IMR-90 (cell line): ENCODE measurements around the gene POLR2F. TPM values are rescaled to one million over a fixed set of nuclear protein-coding genes. Genes with fewer than 3 reads are reported as not detected.

Experiments
- ATAC-seq: fragments of 200-7000 bp; cut with Tn5 transposase; 2 replicates; pipeline ENCODE4 v1.9.1; 2020; ENCODE audit warnings: low read depth, mild to moderate bottlenecking, moderate library complexity
- BruUV-seq: library from RNA; stranded (reverse); fragments of 400-500 nt; replicated peaks from 2 replicates; lab custom pipeline; 2021; lab: Mats Ljungman, UMichigan
- CTCF ChIA-PET: fragments of 300-600 bp; formaldehyde crosslinking; extraction: SDS; loops from one replicate; lab custom pipeline; 2021; ENCODE audit warnings: antibody characterized with exemption; lab: Yijun Ruan, JAX
- POLR2A ChIA-PET: fragments of 300-600 bp; sonication (Branson Sonifier 250); formaldehyde crosslinking; loops from one replicate; lab custom pipeline; 2022; ENCODE audit warnings: antibody characterized with exemption; ENCODE audit not compliant: unreplicated experiment; lab: Charles Lee
- DNase-seq: peaks from one replicate; pipeline ENCODE4 v3.0.0; 2013
- H2AFZ ChIP-seq: replicated peaks from 2 replicates; pipeline ENCODE3; 2013; ENCODE audit warnings: low read length, mild to moderate bottlenecking; ENCODE audit not compliant: poor library complexity
- H2AK5ac ChIP-seq: 2 replicates; pipeline ENCODE4 v1.6.1; 2013; ENCODE audit warnings: low read depth, low read length, inconsistent platforms
- H2AK9ac ChIP-seq: replicated peaks from 2 replicates; pipeline ENCODE3; 2013; ENCODE audit warnings: mild to moderate bottlenecking, low read depth, low read length, moderate library complexity; ENCODE audit not compliant: poor library complexity
- H2BK120ac ChIP-seq: 2 replicates; pipeline ENCODE4 v1.6.1; 2013; ENCODE audit warnings: low read depth, low read length, inconsistent platforms
- H2BK15ac ChIP-seq: 3 replicates; pipeline ENCODE4 v1.6.1; 2013; ENCODE audit warnings: low read depth, low read length, inconsistent platforms
- H2BK20ac ChIP-seq: 2 replicates; pipeline ENCODE4 v1.6.1; 2013; ENCODE audit warnings: low read depth, mild to moderate bottlenecking, inconsistent platforms, low read length, moderate library complexity
- H2BK5ac ChIP-seq: 2 replicates; pipeline ENCODE4 v1.6.1; 2013; ENCODE audit warnings: mild to moderate bottlenecking, low read depth, low read length, inconsistent platforms; ENCODE audit not compliant: poor library complexity, severe bottlenecking
- H3K14ac ChIP-seq: replicated peaks from 2 replicates; pipeline ENCODE4 v1.6.1; 2013; ENCODE audit warnings: low read depth, low read length, inconsistent platforms
- H3K18ac ChIP-seq: 2 replicates; pipeline ENCODE4 v1.6.1; 2013; ENCODE audit warnings: low read depth, low read length, control low read depth
- H3K23ac ChIP-seq: 2 replicates; pipeline ENCODE4 v1.6.1; 2013; ENCODE audit warnings: low read depth, low read length, inconsistent platforms
- H3K27ac ChIP-seq: 2 replicates; pipeline ENCODE4 v1.5.1; 2013; ENCODE audit warnings: mild to moderate bottlenecking, control low read depth, low read length; ENCODE audit not compliant: insufficient read depth
- H3K27me3 ChIP-seq: 2 replicates; pipeline ENCODE4 v1.6.1; 2013; ENCODE audit warnings: low read length; ENCODE audit not compliant: control insufficient read depth, insufficient read depth
- H3K36me3 ChIP-seq: 2 replicates; pipeline ENCODE4 v1.6.1; 2013; ENCODE audit warnings: low read length, mixed read lengths; ENCODE audit not compliant: control insufficient read depth, insufficient read depth
- H3K4ac ChIP-seq: 2 replicates; pipeline ENCODE4 v1.6.1; 2013; ENCODE audit warnings: low read depth, low read length, inconsistent platforms
- H3K4me1 ChIP-seq: 2 replicates; pipeline ENCODE4 v1.6.1; 2013; ENCODE audit warnings: low read length, mixed read lengths; ENCODE audit not compliant: control insufficient read depth, insufficient read depth
- H3K4me2 ChIP-seq: 2 replicates; pipeline ENCODE4 v1.6.1; 2013; ENCODE audit warnings: low read depth, mild to moderate bottlenecking, control low read depth, low read length, moderate library complexity
- H3K4me3 ChIP-seq: 2 replicates; pipeline ENCODE4 v1.5.1; 2013; ENCODE audit warnings: low read depth, mild to moderate bottlenecking, control low read depth, low read length, moderate library complexity; ENCODE audit not compliant: insufficient read depth
- H3K56ac ChIP-seq: 2 replicates; pipeline ENCODE4 v1.6.1; 2013; ENCODE audit warnings: low read length, inconsistent platforms; ENCODE audit not compliant: insufficient read depth; ENCODE audit errors: extremely low read depth
- H3K79me1 ChIP-seq, 2 experiments: 2 replicates each; pipeline ENCODE4 v1.6.1; 2013; ENCODE audit warnings: low read length in 2 of 2, inconsistent platforms in 1 of 2, low read depth in 1 of 2
- H3K9ac ChIP-seq: 2 replicates; pipeline ENCODE4 v1.6.1; 2013; ENCODE audit warnings: low read depth, low read length, control low read depth
- H3K9me1 ChIP-seq: 2 replicates; pipeline ENCODE4 v1.6.1; 2013; ENCODE audit warnings: low read length, inconsistent platforms; ENCODE audit not compliant: insufficient read depth
- H3K9me3 ChIP-seq: 2 replicates; pipeline ENCODE4 v1.6.1; 2013; ENCODE audit warnings: low read length; ENCODE audit not compliant: control insufficient read depth, insufficient read depth
- H4K20me1 ChIP-seq: 2 replicates; pipeline ENCODE4 v1.6.1; 2013; ENCODE audit warnings: low read length, inconsistent platforms; ENCODE audit not compliant: insufficient read depth
- H4K5ac ChIP-seq: 2 replicates; pipeline ENCODE4 v1.6.1; 2013; ENCODE audit warnings: mild to moderate bottlenecking, low read depth, low read length, control low read depth
- H4K8ac ChIP-seq, 2 experiments: 2 replicates each; pipeline ENCODE4 v1.6.1; 2013; ENCODE audit warnings: low read depth in 2 of 2, low read length in 2 of 2, control low read depth in 1 of 2, inconsistent platforms in 1 of 2
- H4K91ac ChIP-seq: 2 replicates; pipeline ENCODE4 v1.6.1; 2013; ENCODE audit warnings: low read depth, low read length, inconsistent platforms; ENCODE audit not compliant: insufficient read depth
- CEBPB ChIP-seq: IDR thresholded peaks from 2 replicates; pipeline ENCODE4 v1.6.1; 2012; ENCODE audit warnings: low read depth, low read length, improper control_type of control experiment
- CHD1 ChIP-seq: IDR thresholded peaks from 2 replicates; pipeline ENCODE4 v1.6.1; 2012; ENCODE audit warnings: low read depth, low read length, improper control_type of control experiment
- FOS ChIP-seq: fragments of 150-350 bp; IDR thresholded peaks from 2 replicates; pipeline ENCODE4 v1.6.1; 2016; ENCODE audit warnings: low read depth, low read length
- MAZ ChIP-seq: IDR thresholded peaks from 2 replicates; pipeline ENCODE4 v1.6.1; 2012; ENCODE audit warnings: low read depth, mild to moderate bottlenecking, low read length, improper control_type of control experiment, moderate library complexity, borderline replicate concordance
- MXI1 ChIP-seq: IDR thresholded peaks from 2 replicates; pipeline ENCODE4 v1.6.1; 2012; ENCODE audit warnings: low read depth, mild to moderate bottlenecking, low read length, moderate library complexity, borderline replicate concordance
- NFE2L2 ChIP-seq: fragments of 150-350 bp; IDR thresholded peaks from 2 replicates; pipeline ENCODE4 v1.6.1; 2016; ENCODE audit warnings: low read depth, mild to moderate bottlenecking, low read length
- POLR2A ChIP-seq: IDR thresholded peaks from 2 replicates; pipeline ENCODE4 v1.6.1; 2012; ENCODE audit warnings: mild to moderate bottlenecking, low read depth, low read length
- RAD21 ChIP-seq: IDR thresholded peaks from 2 replicates; pipeline ENCODE4 v1.6.1; 2012; ENCODE audit warnings: low read length, improper control_type of control experiment
- RCOR1 ChIP-seq: IDR thresholded peaks from 2 replicates; pipeline ENCODE4 v1.6.1; 2012; ENCODE audit warnings: mild to moderate bottlenecking, low read length, improper control_type of control experiment; ENCODE audit not compliant: insufficient replicate concordance
- RFX5 ChIP-seq: IDR thresholded peaks from 2 replicates; pipeline ENCODE4 v1.8.0; 2012; ENCODE audit warnings: low read depth, mild to moderate bottlenecking, low read length, moderate library complexity
- SMC3 ChIP-seq: fragments of 150-350 bp; IDR thresholded peaks from 2 replicates; pipeline ENCODE4 v1.6.1; 2016; ENCODE audit warnings: low read depth, mild to moderate bottlenecking, antibody characterized with exemption, low read length, moderate library complexity
- WGBS, 2 experiments: methylation state at CpG; one replicate each; pipeline versions ENCODE4 v1.1.5 to v1.1.7; 2013; ENCODE audit warnings: missing lambda C conversion rate in 2 of 2; ENCODE audit not compliant: insufficient read length in 1 of 2; ENCODE audit errors: extremely low coverage in 2 of 2; 5-methylcytosine and 5-hydroxymethylcytosine counted together
- dilution Hi-C: fragments of 300-500 bp; cut with HindIII; formaldehyde crosslinking; loops from one replicate; pipeline ENCODE4 v1.14.3; 2018; ENCODE audit warnings: low sequenced_read_pairs; ENCODE audit not compliant: unreplicated experiment
- in situ Hi-C: fragments of 300-500 bp; cut with MboI; formaldehyde crosslinking; loops from 3 replicates; pipeline ENCODE4 v1.14.3; 2019; ENCODE audit warnings: low sequenced_read_pairs, inconsistent platforms, mixed read lengths
- intact Hi-C: fragments of 100-400 bp; cut with micrococcal nuclease; formaldehyde crosslinking; loops from 2 replicates; pipeline ENCODE4 v1.10.0; 2022
- polyA plus RNA-seq, 3 experiments: library from polyadenylated mRNA; depleted of rRNA; stranded (reverse); fragments of >200 nt; gene quantifications; 2 replicates each; pipeline ENCODE4 v1.2.3, GENCODE V29; 2012; ENCODE audit warnings: low replicate concordance in 1 of 3
- total RNA-seq: library from RNA; depleted of rRNA; stranded (reverse); fragments of >200 nt; gene quantifications from 2 replicates; pipeline ENCODE4 v1.2.3, GENCODE V29; 2012
- TF ChIP-seq, protein P1 (sequence below): fragments of 150-350 bp; IDR thresholded peaks from 2 replicates; pipeline ENCODE4 v1.6.1; 2017; ENCODE audit warnings: mild to moderate bottlenecking, antibody characterized with exemption, low read length, low read depth
- TF ChIP-seq, protein P2 (sequence below): fragments of 150-350 bp; IDR thresholded peaks from 2 replicates; pipeline ENCODE4 v1.6.1; 2016; ENCODE audit warnings: low read depth, mild to moderate bottlenecking, low read length, moderate library complexity, borderline replicate concordance
- TF ChIP-seq, protein P3 (sequence below): conservative IDR thresholded peaks from 2 replicates; pipeline ENCODE4 v1.5.1; 2012; ENCODE audit warnings: mild to moderate bottlenecking, low read depth, low read length, improper control_type of control experiment

Gene POLR2F
- total and polyA plus RNA-seq, 2 of the 4 experiments (the other 2 are of a cell fraction) = 26.0 to 147 TPM

DNA sequence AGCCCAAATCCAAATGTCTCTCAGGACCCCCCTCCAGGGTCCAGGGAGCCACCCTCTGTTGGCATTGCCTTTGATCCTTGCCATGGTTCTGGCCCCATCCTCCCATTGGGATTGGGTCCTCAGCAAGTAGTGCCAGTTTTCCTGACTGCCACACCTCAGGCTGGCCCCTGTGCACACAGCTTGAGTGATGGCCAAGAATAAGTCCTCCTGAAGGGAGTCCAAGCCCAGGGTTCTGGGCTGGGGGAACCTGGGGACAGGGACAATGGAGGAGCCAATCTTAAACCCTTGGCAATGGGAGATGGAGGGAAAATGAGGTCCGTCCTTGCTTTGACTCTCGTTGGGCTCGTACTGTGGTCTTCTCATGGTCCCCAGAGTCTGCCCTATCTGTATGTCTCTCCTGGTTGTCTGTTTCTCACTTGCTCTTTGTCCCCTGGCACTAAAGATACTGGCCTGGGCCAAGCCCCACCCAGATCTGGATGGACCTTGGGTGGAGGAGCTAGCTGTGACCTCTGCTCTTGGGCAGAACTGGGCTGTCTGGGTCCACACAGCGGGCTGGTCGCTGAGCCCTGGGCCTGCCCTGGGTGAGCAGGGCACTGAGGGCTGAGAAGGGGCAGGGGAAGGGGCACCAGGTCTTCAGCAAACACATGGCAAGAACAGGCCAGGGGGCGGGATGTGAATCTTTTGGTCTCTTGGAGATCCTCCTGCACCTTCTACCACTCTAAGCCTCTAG is 27.9 kb downstream of the POLR2F start:
- Histone ChIP-seq H3K27me3 (no peaks in the 10 kb centered on the region), H3K18ac (no peak overlapping the region), H2AFZ (no peak overlapping the region), H3K9me3 (no peaks in the 10 kb centered on the region), H2BK5ac (no peak overlapping the region), H2BK15ac (no peak overlapping the region), H3K23ac (no peak overlapping the region), H2BK20ac (no peak overlapping the region), H4K8ac (no peak overlapping the region), H3K36me3 (no peaks in the 10 kb centered on the region; the same call in 1 of the 2 replicates), H4K91ac (no peak overlapping the region), H3K4me1 (no peaks in the 10 kb centered on the region), H3K14ac (no peak overlapping the region), H3K4me2 (no peak overlapping the region), H2AK9ac (no peak overlapping the region), H3K4me3 (no peak overlapping the region), H3K9me1 (no peaks in the 10 kb centered on the region; the same call in 1 of the 2 replicates), H3K79me1 (no peaks in the 10 kb centered on the region), H3K27ac (no peak overlapping the region), H4K20me1 (no peaks in the 10 kb centered on the region), H3K4ac (no peak overlapping the region), H4K5ac (no peak overlapping the region), H3K56ac (no peak overlapping the region), H2AK5ac (no peak overlapping the region), H3K9ac (no peak overlapping the region), H2BK120ac (no peak overlapping the region)
- intact Hi-C loops (no loop called here), dilution Hi-C loops (no loop called here), in situ Hi-C loops (no loop called here)
- ChIA-PET POLR2A (no interaction called here), CTCF (no interaction called here)
- ATAC-seq = no peak
- BruUV-seq = no TSS peak
- no peak for DNase-seq
- 100% methylated on average over 2 of the region's 6 CpGs; no CpG with 5 or more reads in 1 of the 2 experiments for whole genome bisulfite sequencing, 2 experiments
- TF ChIP-seq SMC3 (no peak), FOS (no peak), NFE2L2 (no peak), MXI1 (no peak), CHD1 (no peak), CEBPB (no peak), RFX5 (no peak), POLR2A (no peak), MAZ (no peak), RCOR1 (no peak), RAD21 (no peak)
- TF ChIP-seq, protein P1, sequence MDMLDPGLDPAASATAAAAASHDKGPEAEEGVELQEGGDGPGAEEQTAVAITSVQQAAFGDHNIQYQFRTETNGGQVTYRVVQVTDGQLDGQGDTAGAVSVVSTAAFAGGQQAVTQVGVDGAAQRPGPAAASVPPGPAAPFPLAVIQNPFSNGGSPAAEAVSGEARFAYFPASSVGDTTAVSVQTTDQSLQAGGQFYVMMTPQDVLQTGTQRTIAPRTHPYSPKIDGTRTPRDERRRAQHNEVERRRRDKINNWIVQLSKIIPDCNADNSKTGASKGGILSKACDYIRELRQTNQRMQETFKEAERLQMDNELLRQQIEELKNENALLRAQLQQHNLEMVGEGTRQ = no peak
- TF ChIP-seq, protein P2, sequence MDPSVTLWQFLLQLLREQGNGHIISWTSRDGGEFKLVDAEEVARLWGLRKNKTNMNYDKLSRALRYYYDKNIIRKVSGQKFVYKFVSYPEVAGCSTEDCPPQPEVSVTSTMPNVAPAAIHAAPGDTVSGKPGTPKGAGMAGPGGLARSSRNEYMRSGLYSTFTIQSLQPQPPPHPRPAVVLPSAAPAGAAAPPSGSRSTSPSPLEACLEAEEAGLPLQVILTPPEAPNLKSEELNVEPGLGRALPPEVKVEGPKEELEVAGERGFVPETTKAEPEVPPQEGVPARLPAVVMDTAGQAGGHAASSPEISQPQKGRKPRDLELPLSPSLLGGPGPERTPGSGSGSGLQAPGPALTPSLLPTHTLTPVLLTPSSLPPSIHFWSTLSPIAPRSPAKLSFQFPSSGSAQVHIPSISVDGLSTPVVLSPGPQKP = no peak
- TF ChIP-seq, protein P3, sequence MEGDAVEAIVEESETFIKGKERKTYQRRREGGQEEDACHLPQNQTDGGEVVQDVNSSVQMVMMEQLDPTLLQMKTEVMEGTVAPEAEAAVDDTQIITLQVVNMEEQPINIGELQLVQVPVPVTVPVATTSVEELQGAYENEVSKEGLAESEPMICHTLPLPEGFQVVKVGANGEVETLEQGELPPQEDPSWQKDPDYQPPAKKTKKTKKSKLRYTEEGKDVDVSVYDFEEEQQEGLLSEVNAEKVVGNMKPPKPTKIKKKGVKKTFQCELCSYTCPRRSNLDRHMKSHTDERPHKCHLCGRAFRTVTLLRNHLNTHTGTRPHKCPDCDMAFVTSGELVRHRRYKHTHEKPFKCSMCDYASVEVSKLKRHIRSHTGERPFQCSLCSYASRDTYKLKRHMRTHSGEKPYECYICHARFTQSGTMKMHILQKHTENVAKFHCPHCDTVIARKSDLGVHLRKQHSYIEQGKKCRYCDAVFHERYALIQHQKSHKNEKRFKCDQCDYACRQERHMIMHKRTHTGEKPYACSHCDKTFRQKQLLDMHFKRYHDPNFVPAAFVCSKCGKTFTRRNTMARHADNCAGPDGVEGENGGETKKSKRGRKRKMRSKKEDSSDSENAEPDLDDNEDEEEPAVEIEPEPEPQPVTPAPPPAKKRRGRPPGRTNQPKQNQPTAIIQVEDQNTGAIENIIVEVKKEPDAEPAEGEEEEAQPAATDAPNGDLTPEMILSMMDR = no peak
